Measurements from ENCODE around the gene MAP7D2.

- TF ChIP-seq CTCF (conservative IDR thresholded peaks at IDR 0.05; ENCODE audit: low read depth, low read length) (no peak), EZH2 (IDR thresholded peaks at IDR 0.05; ENCODE audit: low read length, unreplicated experiment) (no peak)
Observed at GRCh38 chrX:20130357-20130756, 13.7 kb upstream of the MAP7D2 start.
